ENCODE results near the gene KLC4.

GRCh38 chr6:43122146-43122545, 62.7 kb downstream of the KLC4 start:
- TF ChIP-seq CTCF (IDR thresholded peaks at IDR 0.05; ENCODE audit: low read length) (no peak), EZH2 (IDR thresholded peaks at IDR 0.05; ENCODE audit: borderline replicate concordance, low read length) (no peak)
